Uterus (tissue), 4 donors: ENCODE results near the gene MAP2K6. TPM values are rescaled to one million over a fixed set of nuclear protein-coding genes. Genes with fewer than 3 reads are reported as not detected.

ENCODE experiments used
- DNase-seq, 2 donors: peaks; one replicate each; pipeline ENCODE4 v3.0.0-alpha.2; 2019 to 2020
- H3K27ac ChIP-seq, 2 donors: fragments of 200-600 bp; sonication (generic); 1 replicate in 1 of 2; 2 replicates in 1 of 2; pipeline ENCODE4 v1.5.1; 2016 to 2018
- H3K27me3 ChIP-seq, 2 donors: fragments of 200-600 bp; sonication (generic); one replicate each; pipeline ENCODE4 v1.5.1; 2018 to 2019; ENCODE audit warnings: control low read depth in 1 of 2
- H3K36me3 ChIP-seq, 2 donors: fragments of 200-600 bp; sonication (generic); one replicate each; pipeline ENCODE4 v1.5.1; 2019; ENCODE audit warnings: control low read depth in 1 of 2
- H3K4me1 ChIP-seq, 2 donors: fragments of 200-600 bp; sonication (generic); one replicate each; pipeline ENCODE4 v1.5.1; 2018 to 2019; ENCODE audit warnings: control low read depth in 1 of 2
- H3K4me3 ChIP-seq, 2 donors: fragments of 200-600 bp; sonication (generic); 1 replicate in 1 of 2; 2 replicates in 1 of 2; pipeline ENCODE4 v1.5.1; 2018 to 2019; ENCODE audit warnings: mild to moderate bottlenecking in 1 of 2
- H3K9me3 ChIP-seq, 2 donors: fragments of 200-600 bp; sonication (generic); one replicate each; pipeline ENCODE4 v1.5.1; 2019; ENCODE audit warnings: control low read depth in 1 of 2
- CTCF ChIP-seq, 4 experiments: fragments of 200-600 bp in 2 of 4; fragments of 450-650 bp in 2 of 4; sonication (generic) in 2 of 4; IDR thresholded peaks; one replicate each; pipeline ENCODE4 v1.5.1; 2016 to 2019; ENCODE audit warnings: antibody characterized with exemption in 4 of 4, mild to moderate bottlenecking in 2 of 4, moderate library complexity in 1 of 4
- POLR2A ChIP-seq, 2 donors: fragments of 450-650 bp; IDR thresholded peaks; one replicate each; pipeline ENCODE4 v1.6.1; 2016; ENCODE audit warnings: antibody characterized with exemption in 2 of 2, mild to moderate bottlenecking in 1 of 2, moderate library complexity in 1 of 2
- intact Hi-C: fragments of 100-400 bp; cut with DNase I; formaldehyde crosslinking; loops from one replicate; pipeline ENCODE4 v1.15.1; 2023; ENCODE audit warnings: low total_unique reads
- total RNA-seq, 4 donors: library from RNA; depleted of rRNA in 3 of 4; stranded (reverse); fragments of >200 nt in 3 of 4; gene quantifications; one replicate each; pipeline versions ENCODE4 v1.1.0 to v1.2.4, GENCODE V29; 2014 to 2023
- donor health status: DM: yes; HTN: yes; CAD: no.

Gene MAP2K6
- total RNA-seq: 10 to 100 TPM in 1 of 4 donors, 1 to 10 TPM in 3; 3.2 to 43.4 (median 4.3) TPM

GRCh38 chr17:69414408-69415274 is at the start of gene MAP2K6:
Gene MAP2K6 (plus strand): TSS chr17:69414697. CDS start chr17:69414985, 288 bp downstream.
- Histone ChIP-seq H3K4me3 (peak within 1 kb of the TSS; percentile 37 to 47), H3K27ac (peak within 1 kb of the TSS; percentile 25 to 36), H3K9me3 (no peaks in the 10 kb centered on the region), H3K27me3 (no peaks in the 10 kb centered on the region), H3K36me3 (no peaks in the 10 kb centered on the region), H3K4me1 (no peaks in the 10 kb centered on the region)
- intact Hi-C loops: no loop called here
- TF ChIP-seq CTCF (IDR thresholded peaks at IDR 0.05): no peak
- TF ChIP-seq POLR2A (IDR thresholded peaks at IDR 0.05): no peak
- peak; percentile 74 to 77 for DNase-seq

DNA sequence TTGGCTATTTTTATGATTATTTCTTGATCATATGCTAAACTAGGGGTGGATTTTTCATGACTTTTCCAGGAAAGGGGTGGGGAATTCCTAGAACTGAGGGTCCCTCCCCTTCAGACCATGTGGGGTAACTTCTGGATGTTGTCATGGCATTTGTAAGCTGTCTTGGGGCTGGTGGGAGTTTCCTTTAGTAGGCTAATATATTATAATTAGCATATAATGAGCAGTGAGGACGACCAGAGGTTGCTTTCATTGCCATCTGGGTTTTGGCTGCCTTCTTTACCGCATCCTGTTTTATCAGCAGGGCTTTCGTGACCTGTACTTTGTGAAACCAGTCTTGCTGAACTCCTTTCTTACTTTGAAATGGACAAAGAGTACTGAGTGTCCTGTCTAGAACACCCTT is 47.2 kb upstream of the MAP2K6 start:
- Histone ChIP-seq H3K27ac (no peak overlapping the region), H3K4me1 (no peaks in the 10 kb centered on the region), H3K27me3 (no peaks in the 10 kb centered on the region), H3K4me3 (no peak overlapping the region), H3K36me3 (no peaks in the 10 kb centered on the region), H3K9me3 (no peaks in the 10 kb centered on the region)
- no peak for DNase-seq
- TF ChIP-seq CTCF (IDR thresholded peaks at IDR 0.05) (no peak), POLR2A (IDR thresholded peaks at IDR 0.05) (no peak)
- intact Hi-C loops: no loop called here

GRCh38 chr17:69373069-69373468 is 41.4 kb upstream of the MAP2K6 start:
- H3K4me1 ChIP-seq: no peaks in the 10 kb centered on the region
- no peaks in the 10 kb centered on the region for H3K9me3 ChIP-seq
- no peaks in the 10 kb centered on the region for H3K27me3 ChIP-seq
- no peaks in the 10 kb centered on the region for H3K36me3 ChIP-seq
- H3K27ac ChIP-seq: no peak overlapping the region
- intact Hi-C loops: no loop called here
- TF ChIP-seq CTCF (IDR thresholded peaks at IDR 0.05) (no peak), POLR2A (IDR thresholded peaks at IDR 0.05) (no peak)
- no peak overlapping the region for H3K4me3 ChIP-seq
- no peak for DNase-seq

DNA sequence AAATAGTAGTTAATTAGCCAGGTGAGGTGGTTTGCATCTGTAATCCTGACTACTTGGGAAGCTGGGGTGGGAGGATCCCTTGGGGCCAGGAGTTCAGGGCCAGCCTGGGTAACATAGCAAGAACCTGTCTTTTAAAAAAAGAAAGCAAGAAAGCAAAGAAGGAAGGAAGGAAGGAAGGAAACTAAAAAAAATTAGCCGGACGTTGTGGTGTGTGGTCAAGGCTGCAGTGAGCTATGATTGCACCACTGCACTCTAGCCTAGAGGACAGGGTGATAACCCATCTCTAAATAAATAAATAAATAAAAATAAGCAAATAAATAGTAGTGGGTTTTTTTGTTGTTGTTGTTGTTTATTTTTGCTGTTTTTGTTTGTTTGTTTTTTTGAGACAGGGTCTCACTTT is 39.3 kb upstream of the MAP2K6 start:
- no peaks in the 10 kb centered on the region for H3K4me1 ChIP-seq
- no peak for DNase-seq
- H3K4me3 ChIP-seq: no peak overlapping the region
- no peak for TF ChIP-seq POLR2A (IDR thresholded peaks at IDR 0.05)
- no peak for TF ChIP-seq CTCF (IDR thresholded peaks at IDR 0.05)
- no peaks in the 10 kb centered on the region for H3K9me3 ChIP-seq
- no peaks in the 10 kb centered on the region for H3K27me3 ChIP-seq
- intact Hi-C loops: no loop called here
- no peak overlapping the region for H3K27ac ChIP-seq
- H3K36me3 ChIP-seq: no peaks in the 10 kb centered on the region

DNA sequence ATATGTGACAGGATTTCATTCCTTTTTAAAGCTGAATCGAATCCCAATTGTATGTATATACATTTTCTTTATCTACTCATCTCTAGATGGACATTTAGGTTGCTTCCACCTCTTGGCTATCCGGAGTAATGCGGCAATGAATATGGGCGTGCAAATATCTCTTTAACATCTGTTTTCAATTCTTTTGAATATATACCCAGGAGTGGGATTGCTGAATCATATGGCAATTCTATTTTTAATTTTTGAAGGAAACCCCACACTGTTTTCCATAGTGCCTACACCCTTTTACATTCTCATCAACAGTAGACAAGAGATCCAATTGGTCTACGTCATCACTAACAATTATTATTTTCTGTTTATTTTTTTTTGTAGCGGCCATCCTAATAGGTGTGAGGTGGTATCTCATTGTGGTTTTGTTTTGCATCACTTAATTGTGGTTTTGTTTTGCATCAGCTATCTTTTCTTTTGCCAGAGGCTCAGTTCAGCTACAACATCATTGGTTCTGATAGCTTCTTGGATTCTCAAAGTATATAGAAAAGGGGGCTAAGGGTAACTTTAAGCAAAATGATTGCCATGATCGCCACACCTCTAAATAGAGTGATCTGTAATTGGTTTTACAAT is 25.6 kb upstream of the MAP2K6 start:
- intact Hi-C loops: no loop called here
- TF ChIP-seq CTCF (IDR thresholded peaks at IDR 0.05) (no peak), POLR2A (IDR thresholded peaks at IDR 0.05) (no peak)
- no peaks in the 10 kb centered on the region for H3K27me3 ChIP-seq
- H3K9me3 ChIP-seq: no peaks in the 10 kb centered on the region
- DNase-seq: no peak
- no peaks in the 10 kb centered on the region for H3K4me1 ChIP-seq
- H3K4me3 ChIP-seq: no peak overlapping the region
- no peaks in the 10 kb centered on the region for H3K36me3 ChIP-seq
- H3K27ac ChIP-seq: no peak overlapping the region
